ENCODE results near the gene C19orf53. TPM values are rescaled to one million over a fixed set of nuclear protein-coding genes. Genes with fewer than 3 reads are reported as not detected.

Gene C19orf53
- polyA plus RNA-seq, 1 donor (not counting 4 experiments of a cell fraction or from before 2014, with no cell fraction given), result 143 TPM

GRCh38 chr19:13727798-13728197, 46.5 kb upstream of the C19orf53 start:
- no peak for DNase-seq (ENCODE audit: low read depth, low spot score)
- Histone ChIP-seq H3K9me1 (ENCODE audit: control insufficient read depth, extremely low read depth, insufficient read depth, low read length) (no peaks in the 10 kb centered on the region), H3K4me2 (ENCODE audit: control insufficient read depth, extremely low read depth, insufficient read depth, low read depth, low read length) (no peak overlapping the region), H3K9me3 (ENCODE audit: control insufficient read depth, low read depth, low read length) (no peaks in the 10 kb centered on the region), H3K4me1 (ENCODE audit: control insufficient read depth, extremely low read depth, insufficient read depth, low read length) (peaks cover 17% of the 10 kb centered on the region), H3K27me3 (ENCODE audit: control insufficient read depth, extremely low read depth, insufficient read depth, low read length) (no peaks in the 10 kb centered on the region), H3K36me3 (ENCODE audit: control insufficient read depth in 2 of 2, extremely low read depth in 1 of 2, insufficient read depth in 2 of 2, low read length in 2 of 2) (no peaks in the 10 kb centered on the region), H4K20me1 (ENCODE audit: control insufficient read depth, extremely low read depth, insufficient read depth, low read length) (no peaks in the 10 kb centered on the region), H3K9ac (ENCODE audit: control insufficient read depth, extremely low read depth, insufficient read depth, low read length) (no peak overlapping the region), H3K27ac (ENCODE audit: control insufficient read depth, insufficient read depth, low read length) (no peak overlapping the region), H3K79me2 (ENCODE audit: control insufficient read depth, insufficient read depth, low read length) (peaks cover 6% of the 10 kb centered on the region), H3K4me3 (ENCODE audit: control insufficient read depth in 2 of 3, extremely low read depth in 1 of 3, insufficient read depth in 2 of 3, low read depth in 1 of 3, low read length in 3 of 3) (no peak overlapping the region), H2AFZ (ENCODE audit: control insufficient read depth, low read length) (no peak overlapping the region)
- dilution Hi-C loops (cut with MboI; ENCODE audit: extremely low pct_ligation_motif_present, low sequenced_read_pairs), result no loop called here
- no peak for FAIRE-seq
- TF ChIP-seq CTCF (optimal IDR thresholded peaks at IDR 0.05 in 1 of 3, IDR thresholded peaks at IDR 0.05 in 1 of 3, conservative IDR thresholded peaks at IDR 0.05 in 1 of 3; ENCODE audit: extremely low read depth in 1 of 3, insufficient read depth in 2 of 3, low read length in 3 of 3) (no peak), EZH2 (IDR thresholded peaks at IDR 0.05; ENCODE audit: low read length) (no peak)

GRCh38 chr19:13729859-13730258, 44.4 kb upstream of the C19orf53 start:
- Histone ChIP-seq H2AFZ (ENCODE audit: control insufficient read depth, low read length) (peak overlapping the region; percentile 19), H3K9me3 (ENCODE audit: control insufficient read depth, low read depth, low read length) (no peaks in the 10 kb centered on the region), H3K36me3 (ENCODE audit: control insufficient read depth in 2 of 2, extremely low read depth in 1 of 2, insufficient read depth in 2 of 2, low read length in 2 of 2) (no peaks in the 10 kb centered on the region), H3K9me1 (ENCODE audit: control insufficient read depth, extremely low read depth, insufficient read depth, low read length) (no peaks in the 10 kb centered on the region), H3K79me2 (ENCODE audit: control insufficient read depth, insufficient read depth, low read length) (peaks cover 6% of the 10 kb centered on the region), H4K20me1 (ENCODE audit: control insufficient read depth, extremely low read depth, insufficient read depth, low read length) (no peaks in the 10 kb centered on the region), H3K27ac (ENCODE audit: control insufficient read depth, insufficient read depth, low read length) (no peak overlapping the region), H3K4me2 (ENCODE audit: control insufficient read depth, extremely low read depth, insufficient read depth, low read depth, low read length) (no peak overlapping the region), H3K4me1 (ENCODE audit: control insufficient read depth, extremely low read depth, insufficient read depth, low read length) (peaks cover 17% of the 10 kb centered on the region), H3K9ac (ENCODE audit: control insufficient read depth, extremely low read depth, insufficient read depth, low read length) (no peak overlapping the region), H3K27me3 (ENCODE audit: control insufficient read depth, extremely low read depth, insufficient read depth, low read length) (no peaks in the 10 kb centered on the region), H3K4me3 (ENCODE audit: control insufficient read depth in 2 of 3, extremely low read depth in 1 of 3, insufficient read depth in 2 of 3, low read depth in 1 of 3, low read length in 3 of 3) (no peak overlapping the region)
- dilution Hi-C loops (cut with MboI; ENCODE audit: extremely low pct_ligation_motif_present, low sequenced_read_pairs), result no loop called here
- DNase-seq (ENCODE audit: low read depth, low spot score) (no peak), FAIRE-seq (no peak)
- TF ChIP-seq CTCF (optimal IDR thresholded peaks at IDR 0.05 in 1 of 3, IDR thresholded peaks at IDR 0.05 in 1 of 3, conservative IDR thresholded peaks at IDR 0.05 in 1 of 3; ENCODE audit: extremely low read depth in 1 of 3, insufficient read depth in 2 of 3, low read length in 3 of 3) (no peak), EZH2 (IDR thresholded peaks at IDR 0.05; ENCODE audit: low read length) (no peak)
